Spleen (tissue), 7 donors: Measurements from ENCODE around the gene LYRM2.

Experiments used
- POLR2A ChIP-seq, 3 donors: fragments of 450-650 bp; IDR thresholded peaks; one replicate each; pipeline ENCODE4 v1.5.1; 2017; ENCODE audit warnings: antibody characterized with exemption in 3 of 3, mild to moderate bottlenecking in 1 of 3
- POLR2AphosphoS5 ChIP-seq, 3 donors: sonication (generic); formaldehyde crosslinking; IDR thresholded peaks; one replicate each; pipeline ENCODE4 v1.5.1; 2017; ENCODE audit warnings: antibody characterized with exemption in 3 of 3
- TF ChIP-seq, protein P1 (sequence below), 11 experiments: fragments of 200-600 bp in 7 of 11; fragments of 450-650 bp in 4 of 11; sonication (generic) in 4 of 11; IDR thresholded peaks in 8 of 11; conservative IDR thresholded peaks in 3 of 11; 1 replicate in 7 of 11; 2 replicates in 4 of 11; pipeline versions ENCODE4 v1.4.0 to v1.8.0; 2016 to 2021; ENCODE audit warnings: antibody characterized with exemption in 11 of 11, inconsistent platforms in 4 of 11, mild to moderate bottlenecking in 1 of 11
- donor health status: DM: no; HTN: no; CAD: no; lungs with moderate emphysema.
- donor health status: DM: no; HTN: no; CAD: no.
- donor health status: DM: no; HTN: no; CAD: no.

DNA sequence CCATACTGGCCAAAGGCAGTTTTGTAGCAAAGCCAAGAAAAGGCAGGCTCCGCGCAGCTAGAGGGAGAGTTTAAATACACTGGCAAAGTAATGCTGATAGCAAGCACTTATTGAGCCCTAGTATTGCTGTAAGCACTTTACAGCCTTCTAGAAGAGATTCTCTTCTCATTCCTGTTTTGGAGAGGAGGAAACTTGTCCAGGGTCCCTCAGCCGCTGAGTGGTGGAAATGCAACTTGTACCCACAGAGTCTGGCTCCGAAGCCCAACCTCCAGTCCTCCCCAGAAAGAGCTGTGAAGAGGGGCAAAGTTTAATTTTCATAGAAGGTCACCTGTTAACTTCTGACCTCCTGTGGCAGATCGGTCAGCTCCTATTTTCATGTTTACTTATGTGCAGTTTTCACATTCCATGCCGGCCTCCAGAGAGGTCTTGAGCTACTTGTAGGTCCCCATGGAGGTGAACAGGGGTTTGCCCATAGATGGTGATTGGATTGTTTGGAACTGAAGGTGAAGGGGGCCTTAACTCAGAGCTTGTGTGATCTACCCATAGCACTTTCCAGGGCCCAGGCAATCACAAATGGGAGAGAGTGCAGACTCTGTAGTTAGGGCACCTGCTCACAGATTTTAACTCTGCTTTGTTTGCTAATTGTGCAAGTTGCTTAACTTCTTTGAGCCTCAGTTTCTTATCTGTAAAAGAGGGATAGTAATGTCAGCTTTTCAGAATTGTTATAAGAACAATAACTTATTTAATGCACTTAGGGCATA is 70.7 kb downstream of the LYRM2 start:
- TF ChIP-seq, protein P1, sequence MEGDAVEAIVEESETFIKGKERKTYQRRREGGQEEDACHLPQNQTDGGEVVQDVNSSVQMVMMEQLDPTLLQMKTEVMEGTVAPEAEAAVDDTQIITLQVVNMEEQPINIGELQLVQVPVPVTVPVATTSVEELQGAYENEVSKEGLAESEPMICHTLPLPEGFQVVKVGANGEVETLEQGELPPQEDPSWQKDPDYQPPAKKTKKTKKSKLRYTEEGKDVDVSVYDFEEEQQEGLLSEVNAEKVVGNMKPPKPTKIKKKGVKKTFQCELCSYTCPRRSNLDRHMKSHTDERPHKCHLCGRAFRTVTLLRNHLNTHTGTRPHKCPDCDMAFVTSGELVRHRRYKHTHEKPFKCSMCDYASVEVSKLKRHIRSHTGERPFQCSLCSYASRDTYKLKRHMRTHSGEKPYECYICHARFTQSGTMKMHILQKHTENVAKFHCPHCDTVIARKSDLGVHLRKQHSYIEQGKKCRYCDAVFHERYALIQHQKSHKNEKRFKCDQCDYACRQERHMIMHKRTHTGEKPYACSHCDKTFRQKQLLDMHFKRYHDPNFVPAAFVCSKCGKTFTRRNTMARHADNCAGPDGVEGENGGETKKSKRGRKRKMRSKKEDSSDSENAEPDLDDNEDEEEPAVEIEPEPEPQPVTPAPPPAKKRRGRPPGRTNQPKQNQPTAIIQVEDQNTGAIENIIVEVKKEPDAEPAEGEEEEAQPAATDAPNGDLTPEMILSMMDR (IDR thresholded peaks at IDR 0.05 in 8 of 11, conservative IDR thresholded peaks at IDR 0.05 in 3 of 11) = no peak
- TF ChIP-seq POLR2A (IDR thresholded peaks at IDR 0.05) (no peak), POLR2AphosphoS5 (IDR thresholded peaks at IDR 0.05) (no peak)
